ENCODE results near the gene GKN1.

GKN1 gene

GRCh38 chr2:69017080-69017479 is 42.6 kb downstream of the GKN1 start:
- in situ Hi-C loops (cut with MboI; ENCODE audit: low pct_unique_long_range_greater_than_20kb, low sequenced_read_pairs, unreplicated experiment), result no loop called here
- no peak for DNase-seq (ENCODE audit: low spot score)

GRCh38 chr2:69017835-69018234 is 43.4 kb downstream of the GKN1 start:
- TF ChIP-seq CTCF (IDR thresholded peaks at IDR 0.05; ENCODE audit: extremely low read depth, insufficient read depth, missing control alignments), result no peak
- in situ Hi-C loops (cut with MboI; ENCODE audit: low pct_unique_long_range_greater_than_20kb, low sequenced_read_pairs, unreplicated experiment), result no loop called here
- no peak for DNase-seq (ENCODE audit: low spot score)

More at GRCh38 chr2:69017080-69017479, 42.6 kb downstream of the GKN1 start:
- no peak for TF ChIP-seq CTCF (IDR thresholded peaks at IDR 0.05; ENCODE audit: extremely low read depth, insufficient read depth, missing control alignments)

- TF ChIP-seq CTCF (IDR thresholded peaks at IDR 0.05; ENCODE audit: extremely low read depth, insufficient read depth, missing control alignments), result no peak
- DNase-seq (ENCODE audit: low spot score), result no peak
- in situ Hi-C loops (cut with MboI; ENCODE audit: low pct_unique_long_range_greater_than_20kb, low sequenced_read_pairs, unreplicated experiment), result no loop called here
Observed at GRCh38 chr2:69018678-69019095, 44.3 kb downstream of the GKN1 start.

- no peak for DNase-seq (ENCODE audit: low spot score)
- TF ChIP-seq CTCF (IDR thresholded peaks at IDR 0.05; ENCODE audit: extremely low read depth, insufficient read depth, missing control alignments), result no peak
- in situ Hi-C loops (cut with MboI; ENCODE audit: low pct_unique_long_range_greater_than_20kb, low sequenced_read_pairs, unreplicated experiment), result no loop called here
Observed at GRCh38 chr2:69020496-69021426, 46.3 kb downstream of the GKN1 start.

- no peak for DNase-seq (ENCODE audit: low spot score)
- no peak for TF ChIP-seq CTCF (IDR thresholded peaks at IDR 0.05; ENCODE audit: extremely low read depth, insufficient read depth, missing control alignments)
- in situ Hi-C loops (cut with MboI; ENCODE audit: low pct_unique_long_range_greater_than_20kb, low sequenced_read_pairs, unreplicated experiment), result no loop called here
Observed at GRCh38 chr2:69021727-69022126, 47.3 kb downstream of the GKN1 start.

GRCh38 chr2:69022548-69022947 is 48.1 kb downstream of the GKN1 start:
- DNase-seq (ENCODE audit: low spot score), result no peak
- in situ Hi-C loops (cut with MboI; ENCODE audit: low pct_unique_long_range_greater_than_20kb, low sequenced_read_pairs, unreplicated experiment), result no loop called here

More at GRCh38 chr2:69022548-69022947, 48.1 kb downstream of the GKN1 start:
- no peak for TF ChIP-seq CTCF (IDR thresholded peaks at IDR 0.05; ENCODE audit: extremely low read depth, insufficient read depth, missing control alignments)
